H4 (cell line): ENCODE measurements around the gene GPR132. TPM values are rescaled to one million over a fixed set of nuclear protein-coding genes. Genes with fewer than 3 reads are reported as not detected.
"Not testable (repeated sequence)": the region's sequence is repeated elsewhere in the genome, so short reads cannot be mapped to it uniquely, and the experiment has no call there.

Experiments used
- DNase-seq: peaks from one replicate; pipeline ENCODE4 v3.0.0-alpha.2; 2015; ENCODE audit warnings: low spot score
- total RNA-seq: library from RNA; depleted of rRNA; stranded (reverse); fragments of >200 nt; shearing (Covaris generic); gene quantifications from 2 replicates; pipeline ENCODE4 v1.2.3, GENCODE V29; 2014

The GPR132 gene
- total RNA-seq, 1 experiment from 2014 or later, result 0.10 TPM

- no peak for DNase-seq
Measured at GRCh38 chr14:105042813-105043212, 22.4 kb downstream of the GPR132 start.

GRCh38 chr14:105041841-105042765, 23.1 kb downstream of the GPR132 start:
- no peak for DNase-seq

GRCh38 chr14:105039458-105040205, 25.6 kb downstream of the GPR132 start:
- DNase-seq, result no peak

GRCh38 chr14:105035616-105036015, 29.6 kb downstream of the GPR132 start:
- DNase-seq, result not testable (repeated sequence)

GRCh38 chr14:105034315-105035039, 30.8 kb downstream of the GPR132 start:
- no peak for DNase-seq

- DNase-seq, result not testable (repeated sequence)
Measured at GRCh38 chr14:105033412-105033900, 31.8 kb downstream of the GPR132 start.

GRCh38 chr14:105032451-105032901, 32.8 kb downstream of the GPR132 start:
- not testable (repeated sequence) for DNase-seq

GRCh38 chr14:105030836-105031396, 34.3 kb downstream of the GPR132 start:
- DNase-seq, result no peak

GRCh38 chr14:105030194-105030593, 35.0 kb downstream of the GPR132 start:
- DNase-seq, result no peak

- no peak for DNase-seq
Measured at GRCh38 chr14:105029402-105029801, 35.8 kb downstream of the GPR132 start.

- peak; percentile 62 for DNase-seq
Measured at GRCh38 chr14:105028251-105028927, 36.8 kb downstream of the GPR132 start.

- not testable (repeated sequence) for DNase-seq
Measured at GRCh38 chr14:105027718-105028117, 37.5 kb downstream of the GPR132 start.

GRCh38 chr14:105026802-105027563, 38.2 kb downstream of the GPR132 start:
- peak; percentile 82 for DNase-seq

GRCh38 chr14:105026033-105026785, 39.0 kb downstream of the GPR132 start:
- DNase-seq, result no peak

- no peak for DNase-seq
Measured at GRCh38 chr14:105025429-105025828, 39.8 kb downstream of the GPR132 start.

- DNase-seq, result no peak
Measured at GRCh38 chr14:105023791-105024480, 41.3 kb downstream of the GPR132 start.

- no peak for DNase-seq
Measured at GRCh38 chr14:105023144-105023543, 42.1 kb downstream of the GPR132 start.

- no peak for DNase-seq
Measured at GRCh38 chr14:105022276-105022670, 43.0 kb downstream of the GPR132 start.
